ENCODE results near the gene HAT1. TPM values are rescaled to one million over a fixed set of nuclear protein-coding genes. Genes with fewer than 3 reads are reported as not detected.

Gene HAT1
- total and polyA plus RNA-seq, 4 donors, result 11.8 to 45.1 (median 16.3) TPM

- H3K4me3 ChIP-seq (ENCODE audit: low read depth in 1 of 3, low read length in 3 of 3), result peak overlapping the region; percentile 75 to 94 (median 82)
- WGBS, result 51% methylated on average over 13 of the region's 13 CpGs
- H3K36me3 ChIP-seq (ENCODE audit: control insufficient read depth in 4 of 4, insufficient read depth in 3 of 4, low read depth in 1 of 4, low read length in 3 of 4), result no peaks in the 10 kb centered on the region
- no peaks in the 10 kb centered on the region for H3K27me3 ChIP-seq (ENCODE audit: control insufficient read depth in 4 of 4, insufficient read depth in 4 of 4, low read length in 3 of 4)
- DNase-seq (ENCODE audit: low spot score), result no peak
- TF ChIP-seq GABPA (IDR thresholded peaks at IDR 0.05 in 1 of 2, conservative IDR thresholded peaks at IDR 0.05 in 1 of 2) (no peak), RAD21 (IDR thresholded peaks at IDR 0.05) (no peak), FOXA2 (IDR thresholded peaks at IDR 0.05) (no peak), EGR1 (IDR thresholded peaks at IDR 0.05; ENCODE audit: low read depth in 2 of 2) (no peak), JUND (IDR thresholded peaks at IDR 0.05) (no peak), YY1 (IDR thresholded peaks at IDR 0.05) (no peak), SP1 (IDR thresholded peaks at IDR 0.05) (no peak), MAX (IDR thresholded peaks at IDR 0.05) (no peak), HNF4A (conservative IDR thresholded peaks at IDR 0.05) (no peak), FOXA1 (IDR thresholded peaks at IDR 0.05) (no peak), ZBTB33 (IDR thresholded peaks at IDR 0.05) (no peak), ATF3 (IDR thresholded peaks at IDR 0.05) (no peak), TAF1 (conservative IDR thresholded peaks at IDR 0.05) (no peak), HNF4G (IDR thresholded peaks at IDR 0.05) (no peak), RXRA (IDR thresholded peaks at IDR 0.05) (no peak), NR2F2 (IDR thresholded peaks at IDR 0.05) (no peak), CTCF (IDR thresholded peaks at IDR 0.05; ENCODE audit: low read depth, low read length, missing input control) (no peak)
- TF ChIP-seq, protein P1, sequence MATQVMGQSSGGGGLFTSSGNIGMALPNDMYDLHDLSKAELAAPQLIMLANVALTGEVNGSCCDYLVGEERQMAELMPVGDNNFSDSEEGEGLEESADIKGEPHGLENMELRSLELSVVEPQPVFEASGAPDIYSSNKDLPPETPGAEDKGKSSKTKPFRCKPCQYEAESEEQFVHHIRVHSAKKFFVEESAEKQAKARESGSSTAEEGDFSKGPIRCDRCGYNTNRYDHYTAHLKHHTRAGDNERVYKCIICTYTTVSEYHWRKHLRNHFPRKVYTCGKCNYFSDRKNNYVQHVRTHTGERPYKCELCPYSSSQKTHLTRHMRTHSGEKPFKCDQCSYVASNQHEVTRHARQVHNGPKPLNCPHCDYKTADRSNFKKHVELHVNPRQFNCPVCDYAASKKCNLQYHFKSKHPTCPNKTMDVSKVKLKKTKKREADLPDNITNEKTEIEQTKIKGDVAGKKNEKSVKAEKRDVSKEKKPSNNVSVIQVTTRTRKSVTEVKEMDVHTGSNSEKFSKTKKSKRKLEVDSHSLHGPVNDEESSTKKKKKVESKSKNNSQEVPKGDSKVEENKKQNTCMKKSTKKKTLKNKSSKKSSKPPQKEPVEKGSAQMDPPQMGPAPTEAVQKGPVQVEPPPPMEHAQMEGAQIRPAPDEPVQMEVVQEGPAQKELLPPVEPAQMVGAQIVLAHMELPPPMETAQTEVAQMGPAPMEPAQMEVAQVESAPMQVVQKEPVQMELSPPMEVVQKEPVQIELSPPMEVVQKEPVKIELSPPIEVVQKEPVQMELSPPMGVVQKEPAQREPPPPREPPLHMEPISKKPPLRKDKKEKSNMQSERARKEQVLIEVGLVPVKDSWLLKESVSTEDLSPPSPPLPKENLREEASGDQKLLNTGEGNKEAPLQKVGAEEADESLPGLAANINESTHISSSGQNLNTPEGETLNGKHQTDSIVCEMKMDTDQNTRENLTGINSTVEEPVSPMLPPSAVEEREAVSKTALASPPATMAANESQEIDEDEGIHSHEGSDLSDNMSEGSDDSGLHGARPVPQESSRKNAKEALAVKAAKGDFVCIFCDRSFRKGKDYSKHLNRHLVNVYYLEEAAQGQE (IDR thresholded peaks at IDR 0.05), result no peak
- peaks cover 3 to 18% (median 7%) of the 10 kb centered on the region in 4 donors for H3K4me1 ChIP-seq (ENCODE audit: control insufficient read depth in 4 of 4, insufficient read depth in 4 of 4, low read length in 3 of 4)
- H3K9me3 ChIP-seq (ENCODE audit: control insufficient read depth in 4 of 4, low read length in 3 of 4), result no peaks in the 10 kb centered on the region
- H3K9ac ChIP-seq (ENCODE audit: low read depth in 1 of 2, low read length in 2 of 2), result peak overlapping the region; percentile 59 to 77
- H3K27ac ChIP-seq (ENCODE audit: low read depth in 1 of 2, low read length in 2 of 2), result peak overlapping the region; percentile 80 to 90
These were observed 945 bp downstream of the HAT1 start for GRCh38 chr2:171923206-171923605.

Data from liver (tissue), 9 donors.